ENCODE results near the gene NAGS. TPM values are rescaled to one million over a fixed set of nuclear protein-coding genes. Genes with fewer than 3 reads are reported as not detected.

NAGS gene
- total RNA-seq, 1 experiment from 2014 or later, result 3.7 TPM

GRCh38 chr17:44043272-44043696, 38.9 kb downstream of the NAGS start:
- Histone ChIP-seq H3T11ph (ENCODE audit: low read length) (no peak overlapping the region), H3K4me2 (ENCODE audit: insufficient read depth, insufficient read length, low read length) (no peak overlapping the region), H3K18ac (ENCODE audit: insufficient read length, low read depth, low read length) (no peak overlapping the region), H2BK120ac (ENCODE audit: low read depth, low read length, poor library complexity, severe bottlenecking) (no peak overlapping the region), H2BK5ac (ENCODE audit: insufficient read length, low read length) (no peak overlapping the region), H3K14ac (ENCODE audit: insufficient read depth, low read length) (no peak overlapping the region), H4K91ac (ENCODE audit: insufficient read length, low read depth, low read length) (no peak overlapping the region), H3K9me3 (ENCODE audit: control insufficient read depth, low read depth, low read length) (no peaks in the 10 kb centered on the region), H4K20me1 (ENCODE audit: control insufficient read depth, insufficient read depth, insufficient read length) (no peaks in the 10 kb centered on the region), H4K5ac (ENCODE audit: insufficient read length, low read depth, low read length) (no peak overlapping the region), H2BK12ac (ENCODE audit: insufficient read length, low read depth, low read length) (no peak overlapping the region), H2AK5ac (ENCODE audit: insufficient read length, low read length) (no peak overlapping the region), H2BK20ac (ENCODE audit: low read depth, low read length, poor library complexity, severe bottlenecking) (no peak overlapping the region), H3K27me3 (ENCODE audit: insufficient read depth, low read length) (no peaks in the 10 kb centered on the region), H3K4ac (ENCODE audit: low read depth, low read length) (no peak overlapping the region), H3K56ac (ENCODE audit: insufficient read length, low read depth, low read length) (no peak overlapping the region), H3K23me2 (ENCODE audit: insufficient read length, low read depth, low read length, poor library complexity, severe bottlenecking) (no peaks in the 10 kb centered on the region), H3K27ac (ENCODE audit: insufficient read length, low read depth, low read length) (no peak overlapping the region), H3K9ac (ENCODE audit: extremely low read depth, insufficient read length, low read length) (no peak overlapping the region), H2AFZ (ENCODE audit: low read length) (no peak overlapping the region), H3K79me2 (ENCODE audit: insufficient read depth, low read length) (peaks cover 12% of the 10 kb centered on the region; the same call in 1 of the 2 replicates), H3K79me1 (ENCODE audit: insufficient read depth, low read depth, low read length, poor library complexity, severe bottlenecking) (peaks cover 25% of the 10 kb centered on the region), H4K8ac (replicated peaks; ENCODE audit: insufficient read length, low read depth, low read length) (no peak overlapping the region), H3K4me1 (ENCODE audit: insufficient read depth, low read length) (no peaks in the 10 kb centered on the region), H3K23ac (ENCODE audit: insufficient read length, low read depth, low read length) (no peak overlapping the region), H2BK15ac (ENCODE audit: low read depth, low read length) (no peak overlapping the region)
- H3K36me3 Mint-ChIP-seq (ENCODE audit: insufficient read depth in 1 of 3, low read depth in 3 of 3), result peaks cover 22 to 48% (median 44%) of the 10 kb centered on the region in 3 experiments
- H3K4me3 Mint-ChIP-seq, result no peak overlapping the region
- no CpG with 5 or more reads among the region's 4 CpGs for WGBS (ENCODE audit: extremely low coverage, insufficient read length, low lambda C conversion rate)
- H3K27me3 Mint-ChIP-seq (ENCODE audit: low read depth), result no peaks in the 10 kb centered on the region
- H3K27ac Mint-ChIP-seq, result peak overlapping the region in 1 of 3 experiments; percentile 73; a peak in 2 of 7 replicates
- H3K9me3 Mint-ChIP-seq, result no peaks in the 10 kb centered on the region
- H3K4me1 Mint-ChIP-seq, result peaks cover 10 to 19% of the 10 kb centered on the region in 2 experiments
- no peak for TF ChIP-seq CTCF (conservative IDR thresholded peaks at IDR 0.05)
- DNase-seq, result no peak
